Bronchial epithelial cell (primary cell): Measurements from ENCODE around the gene CPSF3. TPM values are rescaled to one million over a fixed set of nuclear protein-coding genes. Genes with fewer than 3 reads are reported as not detected.
A peak's percentile ranks its signal among the peaks of the same experiment; 100 is the strongest.

Experiments used
- DNase-seq: peaks from one replicate; pipeline ENCODE4 v3.0.0-alpha.2; 2010; ENCODE audit warnings: low read depth
- FAIRE-seq: peaks from 2 replicates; lab custom pipeline; 2011; peaks lifted over from hg19 to GRCh38; lab: Jason Lieb, UNC
- H3K27me3 ChIP-seq: 2 replicates; pipeline ENCODE4 v1.5.1; 2011; ENCODE audit warnings: low read length; ENCODE audit not compliant: control insufficient read depth, insufficient read depth
- H3K36me3 ChIP-seq: 2 replicates; pipeline ENCODE4 v1.5.1; 2011; ENCODE audit warnings: low read length; ENCODE audit not compliant: control insufficient read depth, insufficient read depth
- H3K4me3 ChIP-seq: 2 replicates; pipeline ENCODE4 v1.5.1; 2011; ENCODE audit warnings: mild to moderate bottlenecking, low read depth, low read length, control low read depth
- CTCF ChIP-seq: IDR thresholded peaks from 2 replicates; pipeline ENCODE4 v1.5.1; 2011; ENCODE audit warnings: mild to moderate bottlenecking, moderate library complexity, low read length, control low read depth, inconsistent platforms; ENCODE audit not compliant: insufficient read depth, severe bottlenecking
- total RNA-seq: library from RNA; depleted of rRNA; stranded (reverse); fragments of >200 nt; gene quantifications from 2 replicates; pipeline ENCODE4 v1.2.1, GENCODE V29; 2014

The CPSF3 gene
- total RNA-seq, 1 donor from 2014 or later: 50.8 TPM

GRCh38 chr2:9462313-9462712 is 38.9 kb downstream of the CPSF3 start:
- H3K27me3 ChIP-seq: no peaks in the 10 kb centered on the region
- FAIRE-seq: no peak
- H3K36me3 ChIP-seq: peaks cover 1% of the 10 kb centered on the region
- no peak for DNase-seq
- no peak overlapping the region for H3K4me3 ChIP-seq
- TF ChIP-seq CTCF: no peak

GRCh38 chr2:9462886-9463697 is 39.6 kb downstream of the CPSF3 start:
- FAIRE-seq (no peak), DNase-seq (no peak)
- Histone ChIP-seq H3K4me3 (no peak overlapping the region), H3K36me3 (peaks cover 3% of the 10 kb centered on the region), H3K27me3 (no peaks in the 10 kb centered on the region)
- no peak for TF ChIP-seq CTCF

GRCh38 chr2:9463698-9464034 is 40.2 kb downstream of the CPSF3 start:
- no peak for FAIRE-seq
- H3K27me3 ChIP-seq: no peaks in the 10 kb centered on the region
- no peak for TF ChIP-seq CTCF
- H3K4me3 ChIP-seq: no peak overlapping the region
- DNase-seq: peak; percentile 64
- peaks cover 3% of the 10 kb centered on the region for H3K36me3 ChIP-seq

GRCh38 chr2:9465170-9465569 is 41.7 kb downstream of the CPSF3 start:
- TF ChIP-seq CTCF: no peak
- no peak overlapping the region for H3K4me3 ChIP-seq
- no peak for FAIRE-seq
- H3K36me3 ChIP-seq: peaks cover 5% of the 10 kb centered on the region
- DNase-seq: no peak
- H3K27me3 ChIP-seq: no peaks in the 10 kb centered on the region

- no peak overlapping the region for H3K4me3 ChIP-seq
- H3K27me3 ChIP-seq: no peaks in the 10 kb centered on the region
- peaks cover 7% of the 10 kb centered on the region for H3K36me3 ChIP-seq
- no peak for FAIRE-seq
- no peak for TF ChIP-seq CTCF
- no peak for DNase-seq
These were observed 42.8 kb downstream of the CPSF3 start for GRCh38 chr2:9466147-9466683.
